Hematopoietic multipotent progenitor cell treated with erythropoietin and hydrocortisone succinate and interleukin-3 and kit ligand, for 6 days (in vitro differentiated cells): ENCODE measurements around the gene FGF1.
A peak's percentile ranks its signal among the peaks of the same experiment; 100 is the strongest.

Experiments used
- DNase-seq: peaks from one replicate; pipeline ENCODE4 v3.0.0-alpha.2; 2015

The FGF1 gene

GRCh38 chr5:142568996-142569335 is 116.9 kb downstream of the FGF1 start:
- no peak for DNase-seq

- DNase-seq: no peak
These were observed 117.5 kb downstream of the FGF1 start for GRCh38 chr5:142568283-142568995.

- DNase-seq: no peak
These were observed 124.3 kb downstream of the FGF1 start for GRCh38 chr5:142561486-142562097.

- DNase-seq: no peak
These were observed 124.9 kb downstream of the FGF1 start for GRCh38 chr5:142561029-142561428.

- DNase-seq: no peak
These were observed 133.8 kb downstream of the FGF1 start for GRCh38 chr5:142552107-142552506.

GRCh38 chr5:142551338-142552067 is 134.4 kb downstream of the FGF1 start:
- no peak for DNase-seq

GRCh38 chr5:142550471-142550870 is 135.4 kb downstream of the FGF1 start:
- DNase-seq: no peak

- no peak for DNase-seq
These were observed 136.1 kb downstream of the FGF1 start for GRCh38 chr5:142549834-142550233.

- DNase-seq: peak; percentile 61
These were observed 137.1 kb downstream of the FGF1 start for GRCh38 chr5:142548739-142549275.

- DNase-seq: no peak
These were observed 138.2 kb downstream of the FGF1 start for GRCh38 chr5:142547445-142548380.

GRCh38 chr5:142545650-142546322 is 140.1 kb downstream of the FGF1 start:
- DNase-seq: no peak

GRCh38 chr5:142544946-142545649 is 140.8 kb downstream of the FGF1 start:
- DNase-seq: no peak

- DNase-seq: no peak
These were observed 141.7 kb downstream of the FGF1 start for GRCh38 chr5:142544071-142544753.

GRCh38 chr5:142542906-142543305 is 143.0 kb downstream of the FGF1 start:
- no peak for DNase-seq
